GM21360 (cell line): ENCODE data around the gene TNFRSF4.
A peak's percentile ranks its signal among the peaks of the same experiment; 100 is the strongest.

Experiments
- ATAC-seq: cut with Tn5 transposase; IDR thresholded peaks from one replicate; pipeline ENCODE4 v1.9.1; 2021; ENCODE audit warnings: mild to moderate bottlenecking, moderate library complexity; ENCODE audit not compliant: unreplicated experiment

The TNFRSF4 gene

GRCh38 chr1:1234180-1234808 lies 20.3 kb upstream of the TNFRSF4 start:
- no peak for ATAC-seq

GRCh38 chr1:1233567-1233892 lies 19.6 kb upstream of the TNFRSF4 start:
- ATAC-seq = no peak

- ATAC-seq = no peak
These were observed 19.0 kb upstream of the TNFRSF4 start for GRCh38 chr1:1232796-1233566.

GRCh38 chr1:1232208-1232795 lies 18.3 kb upstream of the TNFRSF4 start, which contains the start of gene B3GALT6:
Gene B3GALT6 (plus strand): TSS chr1:1232237. CDS start chr1:1232279, 42 bp downstream.
- no peak for ATAC-seq

GRCh38 chr1:1231400-1232207 lies 17.7 kb upstream of the TNFRSF4 start, which contains the start of gene SDF4:
Gene SDF4 (minus strand): TSS chr1:1232001. CDS start chr1:1228772, 3,229 bp downstream.
- ATAC-seq = peak; percentile 87

- ATAC-seq = no peak
These were observed 16.9 kb upstream of the TNFRSF4 start for GRCh38 chr1:1230656-1231399.

GRCh38 chr1:1229770-1230169 lies 15.8 kb upstream of the TNFRSF4 start:
- no peak for ATAC-seq

- ATAC-seq = no peak
These were observed 14.8 kb upstream of the TNFRSF4 start for GRCh38 chr1:1228596-1229321.

GRCh38 chr1:1228187-1228586 lies 14.2 kb upstream of the TNFRSF4 start:
- ATAC-seq = no peak

GRCh38 chr1:1227386-1227785 lies 13.4 kb upstream of the TNFRSF4 start:
- ATAC-seq = no peak

GRCh38 chr1:1226566-1227362 lies 12.8 kb upstream of the TNFRSF4 start:
- no peak for ATAC-seq

- ATAC-seq = no peak
These were observed 12.0 kb upstream of the TNFRSF4 start for GRCh38 chr1:1225913-1226312.

GRCh38 chr1:1225238-1225845 lies 11.4 kb upstream of the TNFRSF4 start:
- no peak for ATAC-seq

GRCh38 chr1:1223891-1224290 lies 9.9 kb upstream of the TNFRSF4 start:
- no peak for ATAC-seq

GRCh38 chr1:1223321-1223720 lies 9.4 kb upstream of the TNFRSF4 start:
- ATAC-seq = no peak

- ATAC-seq = no peak
These were observed 8.7 kb upstream of the TNFRSF4 start for GRCh38 chr1:1222575-1223225.

GRCh38 chr1:1221887-1222574 lies 8.1 kb upstream of the TNFRSF4 start:
- ATAC-seq = no peak

- ATAC-seq = no peak
These were observed 6.2 kb upstream of the TNFRSF4 start for GRCh38 chr1:1220197-1220596.
